GM13976 (cell line): ENCODE data around the gene SNAP23.

Experiments
- DNase-seq: peaks from one replicate; pipeline ENCODE4 v3.0.0; 2012; ENCODE audit warnings: low spot score
- in situ Hi-C: fragments of 300-500 bp; cut with MboI; formaldehyde crosslinking; loops from one replicate; pipeline ENCODE4 v1.12.0; 2022; ENCODE audit warnings: low sequenced_read_pairs, mixed read lengths, inconsistent platforms; ENCODE audit not compliant: unreplicated experiment
- TF ChIP-seq, protein P1 (sequence below): IDR thresholded peaks from 2 replicates; pipeline ENCODE4 v1.5.1; 2012; ENCODE audit warnings: borderline replicate concordance, mild to moderate bottlenecking; ENCODE audit not compliant: insufficient read depth; ENCODE audit errors: extremely low read depth, missing control alignments, control extremely low read depth

The SNAP23 gene

DNA sequence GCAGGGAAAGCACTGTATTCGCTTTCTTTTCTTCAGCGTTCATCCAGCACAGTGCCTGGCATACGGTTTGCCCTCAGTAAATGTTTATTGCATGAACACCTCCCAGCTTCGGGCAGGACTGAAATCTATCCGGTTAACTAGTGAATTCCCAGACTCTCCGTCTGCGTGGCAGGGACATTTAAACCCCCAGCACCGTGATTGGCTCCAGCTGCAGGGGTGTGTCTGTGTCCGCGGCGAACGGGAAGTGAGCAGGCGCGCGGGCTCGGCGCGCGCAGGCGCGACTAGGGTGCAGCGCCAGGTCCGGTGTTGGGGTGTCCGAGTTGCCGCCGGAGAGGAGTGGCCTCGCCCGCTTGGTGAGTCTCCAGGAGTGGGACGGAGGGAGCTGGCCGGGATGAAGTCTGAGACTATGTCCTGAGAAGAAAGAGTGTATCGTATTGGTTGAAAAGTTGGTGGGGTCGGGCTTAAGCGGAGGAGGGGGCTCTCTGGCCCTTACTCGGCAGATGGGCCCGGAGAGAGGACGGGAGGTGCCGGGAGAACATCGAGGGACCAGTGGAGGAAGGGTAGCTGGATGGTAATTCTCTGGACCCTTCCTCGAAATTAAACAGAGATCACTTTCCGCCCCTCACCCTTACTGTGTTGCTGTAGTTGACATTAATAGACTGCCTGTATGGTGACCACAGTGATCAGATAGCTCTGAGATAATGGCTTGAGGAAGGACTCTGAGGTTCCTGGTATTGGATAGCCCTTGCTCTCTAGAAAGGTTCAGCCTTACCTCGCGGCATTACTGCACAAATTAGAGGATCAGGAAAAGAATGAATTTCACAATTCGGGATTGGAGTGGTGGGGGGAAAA, at the start of gene SNAP23:
Gene SNAP23, plus strand, starts transcription at position 274 of the 852 bp plus-strand sequence. CDS start 16,213 bp downstream, outside the sequence.
- TF ChIP-seq, protein P1, sequence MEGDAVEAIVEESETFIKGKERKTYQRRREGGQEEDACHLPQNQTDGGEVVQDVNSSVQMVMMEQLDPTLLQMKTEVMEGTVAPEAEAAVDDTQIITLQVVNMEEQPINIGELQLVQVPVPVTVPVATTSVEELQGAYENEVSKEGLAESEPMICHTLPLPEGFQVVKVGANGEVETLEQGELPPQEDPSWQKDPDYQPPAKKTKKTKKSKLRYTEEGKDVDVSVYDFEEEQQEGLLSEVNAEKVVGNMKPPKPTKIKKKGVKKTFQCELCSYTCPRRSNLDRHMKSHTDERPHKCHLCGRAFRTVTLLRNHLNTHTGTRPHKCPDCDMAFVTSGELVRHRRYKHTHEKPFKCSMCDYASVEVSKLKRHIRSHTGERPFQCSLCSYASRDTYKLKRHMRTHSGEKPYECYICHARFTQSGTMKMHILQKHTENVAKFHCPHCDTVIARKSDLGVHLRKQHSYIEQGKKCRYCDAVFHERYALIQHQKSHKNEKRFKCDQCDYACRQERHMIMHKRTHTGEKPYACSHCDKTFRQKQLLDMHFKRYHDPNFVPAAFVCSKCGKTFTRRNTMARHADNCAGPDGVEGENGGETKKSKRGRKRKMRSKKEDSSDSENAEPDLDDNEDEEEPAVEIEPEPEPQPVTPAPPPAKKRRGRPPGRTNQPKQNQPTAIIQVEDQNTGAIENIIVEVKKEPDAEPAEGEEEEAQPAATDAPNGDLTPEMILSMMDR: no peak
- in situ Hi-C loops: no loop called here

DNA sequence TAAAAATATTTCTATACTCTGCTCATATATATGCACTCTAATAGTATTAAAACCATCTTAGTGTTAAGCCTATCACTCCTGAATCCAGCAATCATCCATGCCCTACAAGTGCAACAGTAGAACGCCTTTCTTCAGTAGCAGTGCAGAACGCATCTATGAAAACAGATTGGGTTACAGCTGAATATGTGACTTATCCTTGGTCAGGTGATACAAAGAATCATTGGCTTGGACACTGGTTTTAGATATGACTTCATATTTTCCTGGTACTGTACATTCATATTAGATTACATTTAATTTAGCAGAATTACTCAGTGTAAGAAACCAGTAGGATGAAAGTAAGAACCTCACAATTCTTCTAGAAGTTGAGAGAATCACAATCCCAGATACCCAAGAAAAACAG, 47.8 kb upstream of the SNAP23 start:
- in situ Hi-C loops: no loop called here
- TF ChIP-seq, protein P1: no peak
- DNase-seq: no peak

More for the DNA sequence above, at the start of gene SNAP23:
- DNase-seq: peak; percentile 92

DNA sequence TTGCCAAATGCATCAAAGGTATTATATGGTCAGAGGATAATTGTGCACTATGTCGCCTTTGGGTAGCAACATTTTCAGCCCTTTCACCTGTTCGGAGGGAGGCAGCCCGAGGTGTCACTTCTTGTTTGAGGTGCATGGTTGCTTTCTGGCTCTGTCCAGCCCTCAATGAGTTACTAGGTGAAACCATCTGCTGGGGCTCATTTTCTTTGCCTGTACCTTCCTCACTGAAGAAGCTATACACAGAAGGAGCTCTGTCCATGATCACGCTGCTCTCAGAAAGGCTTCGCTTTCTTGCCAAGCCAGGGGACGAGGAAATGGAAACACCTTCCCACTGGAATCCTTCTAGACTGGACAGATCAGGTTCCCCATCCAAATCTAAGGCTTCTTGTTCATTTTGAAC, 47.2 kb upstream of the SNAP23 start:
- DNase-seq: no peak
- TF ChIP-seq, protein P1: no peak
- in situ Hi-C loops: no loop called here

DNA sequence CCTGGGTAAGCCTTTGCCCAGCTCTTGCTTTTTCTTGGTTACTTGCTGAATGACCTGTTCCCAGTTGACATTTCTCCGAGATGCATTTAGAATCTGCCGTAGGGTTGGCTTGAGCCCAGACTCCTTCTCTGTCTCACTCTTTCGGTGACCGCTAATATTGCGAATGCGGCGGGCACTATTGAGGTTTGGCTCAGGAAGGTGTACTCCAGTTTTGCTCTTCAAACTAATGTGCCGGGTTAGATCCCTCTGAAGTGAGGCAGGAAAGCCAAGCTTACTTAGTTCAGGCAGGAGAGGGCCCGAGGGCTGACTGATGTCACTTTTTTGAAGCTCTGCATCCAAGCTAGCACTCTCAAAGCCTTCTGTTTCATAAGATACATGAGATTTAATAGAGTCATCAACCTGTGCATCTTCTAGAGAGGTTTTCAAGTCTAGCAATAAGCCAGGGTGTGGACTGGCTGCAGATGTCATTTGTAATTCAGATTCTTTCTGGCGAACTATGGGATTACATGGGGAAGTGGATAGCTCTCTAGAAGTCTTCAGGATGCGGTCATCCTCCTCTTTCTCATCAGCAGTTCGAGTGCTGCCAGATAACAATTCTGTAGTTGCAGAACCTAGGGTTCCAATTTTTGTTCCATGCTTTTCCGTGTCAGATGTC, 45.5 kb upstream of the SNAP23 start:
- TF ChIP-seq, protein P1: no peak

DNA sequence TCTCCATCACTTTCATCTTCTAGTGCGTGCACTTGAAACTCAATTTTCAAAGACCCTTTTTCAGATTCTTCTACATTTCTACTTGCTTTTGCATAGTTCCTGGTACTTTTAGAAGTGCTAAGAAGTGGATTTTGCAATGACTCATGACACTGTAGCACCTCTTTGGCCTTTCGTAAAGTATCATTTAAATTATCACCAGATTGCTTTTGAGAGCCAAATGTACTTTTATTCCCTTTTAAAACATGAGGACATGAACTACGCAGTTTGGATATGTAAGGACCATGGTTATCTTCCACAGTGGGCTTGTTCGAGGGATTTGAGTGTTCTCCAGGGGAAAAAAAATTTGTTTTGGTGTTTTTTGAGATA, 45.0 kb upstream of the SNAP23 start:
- DNase-seq: no peak
- TF ChIP-seq, protein P1: no peak
- in situ Hi-C loops: no loop called here

More for the DNA sequence above, 45.5 kb upstream of the SNAP23 start:
- DNase-seq: no peak
- in situ Hi-C loops: no loop called here

DNA sequence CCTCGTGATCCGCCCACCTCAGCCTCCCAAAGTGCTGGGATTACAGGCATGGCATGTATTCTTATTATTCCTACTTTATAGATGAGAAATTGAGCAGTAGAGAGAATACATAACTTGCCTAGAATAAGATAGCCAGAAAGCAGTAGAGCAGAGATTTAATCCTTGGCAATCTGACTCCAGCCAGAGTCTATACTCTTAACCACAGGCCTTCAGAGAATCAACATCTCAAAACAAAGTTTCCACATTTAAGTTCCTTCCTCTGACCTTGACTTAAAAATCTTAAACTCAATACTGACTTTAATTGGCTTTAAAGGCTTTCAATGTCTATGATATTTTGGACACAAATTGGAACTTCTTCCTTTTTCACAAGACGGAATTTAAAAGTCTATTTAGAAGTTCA, 41.6 kb upstream of the SNAP23 start:
- TF ChIP-seq, protein P1: no peak
- in situ Hi-C loops: no loop called here
- no peak for DNase-seq
